Measurements from ENCODE around the gene IFT122. TPM values are rescaled to one million over a fixed set of nuclear protein-coding genes. Genes with fewer than 3 reads are reported as not detected.
"Not testable (repeated sequence)": the region's sequence is repeated elsewhere in the genome, so short reads cannot be mapped to it uniquely, and the experiment has no call there.

IFT122 gene
- polyA plus RNA-seq, 6 donors from 2014 or later: 4.4 to 9.7 (median 5.1) TPM; not detected in 1

GRCh38 chr3:129542747-129543146 lies 102.7 kb downstream of the IFT122 start:
- Mint-ChIP-seq H3K27me3 (no peaks in the 10 kb centered on the region), H3K4me3 (no peak overlapping the region), H3K4me1 (peaks cover 0 to 4% (median 0%) of the 10 kb centered on the region in 3 donors), H3K27ac (no peak overlapping the region), H3K36me3 (no peaks in the 10 kb centered on the region), H3K9me3 (no peaks in the 10 kb centered on the region)
- ATAC-seq (ENCODE audit: low read depth in 2 of 2) (no peak), DNase-seq (no peak)

DNA sequence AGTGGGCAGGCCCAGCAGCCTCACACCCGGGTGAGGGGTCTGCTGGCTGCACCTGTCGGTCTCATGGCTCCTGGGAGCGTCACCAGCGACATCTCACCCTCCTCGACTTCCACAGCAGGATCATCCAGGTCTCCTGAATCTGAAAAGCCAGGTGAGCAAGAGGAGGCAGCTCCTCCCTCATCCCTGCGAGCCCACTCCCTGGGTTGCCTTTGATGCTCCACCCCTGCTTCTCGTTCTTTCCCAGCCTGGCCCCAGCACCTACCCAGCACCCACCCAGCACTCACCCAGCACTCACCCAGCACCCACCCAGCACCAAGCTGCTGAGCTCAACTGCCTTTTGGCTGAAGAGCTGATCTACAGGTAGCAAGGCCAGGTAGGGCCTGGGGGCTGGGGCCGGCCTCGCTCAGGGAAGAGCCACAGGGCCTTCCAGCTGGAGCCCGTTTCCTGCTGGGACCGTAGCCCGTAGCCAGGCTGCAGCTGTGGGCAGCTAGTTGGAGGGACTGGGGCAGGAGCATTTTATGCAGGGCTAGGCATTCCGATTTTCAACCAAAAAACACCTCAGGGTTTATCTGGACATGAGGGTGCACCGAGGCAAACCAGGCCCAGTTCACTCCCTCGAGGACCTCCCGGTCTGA lies 103.2 kb downstream of the IFT122 start, which contains the start of gene H1-8:
TSS of gene H1-8 (plus strand) at position 20 of the 635 bp plus-strand sequence. CDS start at position 64, 44 bp downstream.
- H3K36me3 Mint-ChIP-seq: no peaks in the 10 kb centered on the region
- H3K27ac Mint-ChIP-seq: peak within 1 kb of the TSS in 1 of 6 donors; percentile 82
- H3K4me1 Mint-ChIP-seq: peaks cover 0 to 4% (median 0%) of the 10 kb centered on the region in 3 donors
- ATAC-seq (ENCODE audit: low read depth in 2 of 2): no peak
- H3K4me3 Mint-ChIP-seq: no peak within 1 kb of the TSS
- H3K27me3 Mint-ChIP-seq: peaks cover 0 to 2% (median 2%) of the 10 kb centered on the region in 3 donors
- DNase-seq: no peak
- H3K9me3 Mint-ChIP-seq: no peaks in the 10 kb centered on the region

- DNase-seq (no peak), ATAC-seq (ENCODE audit: low read depth in 2 of 2) (no peak)
- Mint-ChIP-seq H3K4me1 (peaks cover 0 to 4% (median 0%) of the 10 kb centered on the region in 3 donors), H3K27me3 (peaks cover 0 to 7% (median 6%) of the 10 kb centered on the region in 3 donors), H3K9me3 (no peaks in the 10 kb centered on the region), H3K4me3 (no peak overlapping the region), H3K27ac (peak overlapping the region in 1 of 6 donors; percentile 82), H3K36me3 (no peaks in the 10 kb centered on the region)
Observed at GRCh38 chr3:129543999-129544398, 104.0 kb downstream of the IFT122 start.

- DNase-seq; H3K27ac Mint-ChIP-seq; H3K4me1 Mint-ChIP-seq; H3K36me3 Mint-ChIP-seq; H3K9me3 Mint-ChIP-seq; H3K4me3 Mint-ChIP-seq; H3K27me3 Mint-ChIP-seq; ATAC-seq (ENCODE audit: low read depth in 2 of 2): not testable (repeated sequence)
Observed at GRCh38 chr3:129545951-129546350, 105.9 kb downstream of the IFT122 start.

DNA sequence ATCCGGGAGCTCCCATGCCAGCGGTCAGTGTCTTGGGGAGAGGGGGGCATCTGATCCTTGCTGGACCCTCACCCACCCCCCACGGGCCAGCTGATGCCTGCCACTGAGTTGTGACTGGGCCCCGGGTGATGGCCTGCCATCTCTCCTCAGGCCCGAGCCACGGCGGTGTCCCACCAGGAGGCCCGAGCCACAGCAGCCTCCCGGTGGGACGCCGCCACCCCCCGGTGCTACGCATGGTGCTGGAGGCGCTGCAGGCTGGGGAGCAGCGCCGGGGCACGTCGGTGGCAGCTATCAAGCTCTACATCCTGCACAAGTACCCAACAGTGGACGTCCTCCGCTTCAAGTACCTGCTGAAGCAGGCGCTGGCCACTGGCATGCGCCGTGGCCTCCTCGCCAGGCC lies 107.2 kb downstream of the IFT122 start:
- Mint-ChIP-seq H3K27ac (no peak overlapping the region), H3K36me3 (no peaks in the 10 kb centered on the region), H3K9me3 (no peaks in the 10 kb centered on the region), H3K4me3 (no peak overlapping the region), H3K4me1 (peaks cover 0 to 4% (median 0%) of the 10 kb centered on the region in 3 donors), H3K27me3 (peaks cover 0 to 7% (median 6%) of the 10 kb centered on the region in 3 donors)
- DNase-seq: no peak
- ATAC-seq (ENCODE audit: low read depth in 2 of 2): no peak

GRCh38 chr3:129548104-129548965 lies 108.3 kb downstream of the IFT122 start:
- Mint-ChIP-seq H3K36me3 (no peaks in the 10 kb centered on the region), H3K4me3 (no peak overlapping the region), H3K9me3 (no peaks in the 10 kb centered on the region), H3K4me1 (peaks cover 0 to 9% (median 1%) of the 10 kb centered on the region in 3 donors), H3K27ac (peak overlapping the region in 1 of 6 donors; percentile 65), H3K27me3 (peaks cover 0 to 7% (median 6%) of the 10 kb centered on the region in 3 donors)
- no peak for ATAC-seq (ENCODE audit: low read depth in 2 of 2)
- DNase-seq: no peak

DNA sequence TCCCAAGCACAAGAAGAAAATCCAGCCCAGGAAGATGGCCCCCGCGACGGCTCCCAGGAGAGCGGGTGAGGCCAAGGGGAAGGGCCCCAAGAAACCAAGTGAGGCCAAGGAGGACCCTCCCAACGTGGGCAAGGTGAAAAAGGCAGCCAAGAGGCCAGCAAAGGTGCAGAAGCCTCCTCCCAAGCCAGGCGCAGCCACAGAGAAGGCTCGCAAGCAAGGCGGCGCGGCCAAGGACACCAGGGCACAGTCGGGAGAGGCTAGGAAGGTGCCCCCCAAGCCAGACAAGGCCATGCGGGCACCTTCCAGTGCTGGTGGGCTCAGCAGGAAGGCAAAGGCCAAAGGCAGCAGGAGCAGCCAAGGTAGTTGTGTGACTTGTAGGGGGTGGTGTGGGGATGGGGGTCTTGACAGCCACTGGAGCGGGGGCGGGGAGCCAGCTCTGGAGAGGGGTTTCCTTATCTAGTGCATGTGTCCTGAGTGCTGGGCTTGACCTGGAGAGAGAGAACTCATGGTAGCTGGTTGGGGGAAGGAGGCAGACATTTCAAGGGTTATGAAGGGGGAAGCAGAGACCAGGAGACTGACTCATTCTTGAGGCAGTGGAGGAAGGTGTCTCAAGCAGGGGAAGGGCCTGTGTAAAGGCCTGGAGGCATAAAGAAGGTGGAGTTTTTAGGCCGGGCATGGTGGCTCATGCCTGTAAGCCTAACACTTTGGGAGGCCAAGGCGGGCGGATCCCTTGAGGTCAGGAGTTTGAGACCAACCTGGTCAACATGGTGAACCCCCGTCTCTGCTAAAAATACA lies 109.2 kb downstream of the IFT122 start:
- Mint-ChIP-seq H3K36me3 (no peaks in the 10 kb centered on the region), H3K4me1 (peaks cover 5 to 7% (median 6%) of the 10 kb centered on the region in 3 donors), H3K4me3 (peak overlapping the region in 1 of 8 donors; percentile 2), H3K27me3 (peaks cover 0 to 9% (median 6%) of the 10 kb centered on the region in 3 donors), H3K27ac (peak overlapping the region in 1 of 6 donors; percentile 85), H3K9me3 (no peaks in the 10 kb centered on the region)
- DNase-seq (no peak), ATAC-seq (ENCODE audit: low read depth in 2 of 2) (no peak)

GRCh38 chr3:129549805-129550204 lies 109.8 kb downstream of the IFT122 start:
- Mint-ChIP-seq H3K27ac (peak overlapping the region in 1 of 6 donors; percentile 85), H3K36me3 (no peaks in the 10 kb centered on the region), H3K4me1 (peaks cover 5 to 12% (median 11%) of the 10 kb centered on the region in 3 donors), H3K9me3 (no peaks in the 10 kb centered on the region), H3K27me3 (peaks cover 0 to 15% (median 6%) of the 10 kb centered on the region in 3 donors), H3K4me3 (no peak overlapping the region)
- DNase-seq (no peak), ATAC-seq (ENCODE audit: low read depth in 2 of 2) (no peak)

DNA sequence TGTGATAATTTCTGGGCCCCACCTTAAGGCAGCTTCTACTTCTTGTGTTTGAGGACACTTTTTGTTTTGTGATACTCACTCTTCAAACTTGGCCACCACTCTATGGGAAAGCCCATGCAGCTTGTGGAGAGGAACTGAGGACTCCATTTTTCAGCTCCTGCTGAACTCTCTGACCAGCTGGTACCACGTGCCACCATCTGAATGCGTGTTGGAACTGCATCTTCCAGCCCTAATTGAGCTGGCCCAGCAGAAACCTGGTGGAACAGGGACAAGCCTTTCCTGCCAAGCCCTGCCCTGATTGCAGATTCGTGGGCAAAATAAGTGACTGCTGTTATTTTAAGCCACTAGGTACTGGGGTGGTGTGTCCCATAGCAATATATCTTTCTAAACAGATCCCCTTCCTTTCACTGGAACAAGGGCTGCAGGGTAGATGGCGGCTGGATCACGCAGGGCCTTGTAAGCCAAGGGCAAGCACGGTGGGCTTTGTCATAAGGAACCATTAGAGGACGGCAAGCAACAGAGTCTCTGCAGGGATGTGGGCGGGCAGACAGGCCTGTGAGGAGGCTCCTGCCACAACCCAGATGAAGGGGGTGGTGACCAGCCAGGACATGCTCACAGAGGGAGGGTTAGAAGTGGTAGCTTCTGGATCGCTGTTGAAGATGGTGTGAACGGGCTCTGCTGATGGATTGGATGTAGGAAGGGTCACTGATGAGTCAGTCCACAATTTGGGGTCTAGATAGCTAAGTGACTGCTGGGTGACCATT lies 112.4 kb downstream of the IFT122 start:
- H3K27me3 Mint-ChIP-seq: peaks cover 0 to 20% (median 8%) of the 10 kb centered on the region in 3 donors
- H3K36me3 Mint-ChIP-seq: no peaks in the 10 kb centered on the region
- peaks cover 5 to 12% (median 11%) of the 10 kb centered on the region in 3 donors for H3K4me1 Mint-ChIP-seq
- DNase-seq (no peak), ATAC-seq (ENCODE audit: low read depth in 2 of 2) (no peak)
- H3K4me3 Mint-ChIP-seq: peak overlapping the region in 1 of 8 donors; percentile 54
- H3K9me3 Mint-ChIP-seq: no peaks in the 10 kb centered on the region
- peak overlapping the region in 1 of 6 donors; percentile 42 for H3K27ac Mint-ChIP-seq

- ATAC-seq (ENCODE audit: low read depth in 2 of 2) (no peak), DNase-seq (no peak)
- Mint-ChIP-seq H3K9me3 (no peaks in the 10 kb centered on the region), H3K36me3 (no peaks in the 10 kb centered on the region), H3K4me1 (peaks cover 5 to 18% (median 12%) of the 10 kb centered on the region in 3 donors), H3K4me3 (no peak overlapping the region), H3K27me3 (peaks cover 5 to 27% (median 13%) of the 10 kb centered on the region in 3 donors), H3K27ac (no peak overlapping the region)
Observed at GRCh38 chr3:129553171-129553570, 113.1 kb downstream of the IFT122 start.

- peaks cover 5 to 26% (median 9%) of the 10 kb centered on the region in 3 donors for H3K27me3 Mint-ChIP-seq
- H3K4me3 Mint-ChIP-seq: peak overlapping the region in 2 of 8 donors; percentile 12 to 30
- H3K27ac Mint-ChIP-seq: peak overlapping the region in 2 of 6 donors; percentile 30 to 62
- H3K36me3 Mint-ChIP-seq: no peaks in the 10 kb centered on the region
- peaks cover 8 to 24% (median 17%) of the 10 kb centered on the region in 3 donors for H3K4me1 Mint-ChIP-seq
- DNase-seq (no peak), ATAC-seq (ENCODE audit: low read depth in 2 of 2) (peak; percentile 40 to 45)
- H3K9me3 Mint-ChIP-seq: no peaks in the 10 kb centered on the region
Observed at GRCh38 chr3:129553719-129554118, 113.7 kb downstream of the IFT122 start.

GRCh38 chr3:129554356-129555152 lies 114.5 kb downstream of the IFT122 start:
- Mint-ChIP-seq H3K9me3 (no peaks in the 10 kb centered on the region), H3K4me1 (peaks cover 8 to 29% (median 17%) of the 10 kb centered on the region in 3 donors), H3K4me3 (peak overlapping the region in 1 of 8 donors; percentile 37), H3K36me3 (no peaks in the 10 kb centered on the region), H3K27me3 (peaks cover 5 to 25% (median 9%) of the 10 kb centered on the region in 3 donors), H3K27ac (peak overlapping the region in 2 of 6 donors; percentile 20 to 74)
- DNase-seq: no peak
- ATAC-seq (ENCODE audit: low read depth in 2 of 2): no peak
